ENCODE data around the gene NPEPPS. TPM values are rescaled to one million over a fixed set of nuclear protein-coding genes. Genes with fewer than 3 reads are reported as not detected.
"Not testable (repeated sequence)": the region's sequence is repeated elsewhere in the genome, so short reads cannot be mapped to it uniquely, and the experiment has no call there.

NPEPPS gene
- total RNA-seq, 1 experiment from 2014 or later = 117 TPM

DNA sequence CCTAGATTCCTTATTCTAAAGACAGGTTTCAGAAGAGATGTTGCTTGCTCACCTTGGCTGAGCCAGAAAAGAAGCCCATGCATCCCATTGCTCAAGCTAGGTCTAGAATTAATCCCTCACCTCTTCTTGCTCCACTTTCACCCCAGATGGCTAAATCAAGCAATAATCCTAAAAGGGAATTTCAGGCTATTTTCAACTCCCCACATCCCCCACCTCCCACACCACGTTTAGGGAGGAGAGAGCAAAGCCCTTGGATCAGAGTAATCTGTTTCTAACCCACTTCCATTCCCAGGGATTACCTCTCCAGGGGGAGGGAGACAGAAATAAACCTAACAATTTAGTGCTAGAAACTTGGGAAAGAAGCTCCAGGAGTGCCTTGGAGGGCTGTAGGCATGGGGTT, 31.8 kb upstream of the NPEPPS start:
- not testable (repeated sequence) for H3K4ac ChIP-seq (ENCODE audit: low read depth, low read length); H4K91ac ChIP-seq (ENCODE audit: insufficient read length, low read depth, low read length); H3K27ac Mint-ChIP-seq; H3K9ac ChIP-seq (ENCODE audit: extremely low read depth, insufficient read length, low read length); H3K27me3 ChIP-seq (ENCODE audit: insufficient read depth, low read length); H2AK5ac ChIP-seq (ENCODE audit: insufficient read length, low read length); H4K20me1 ChIP-seq (ENCODE audit: control insufficient read depth, insufficient read depth, insufficient read length); H2BK20ac ChIP-seq (ENCODE audit: low read depth, low read length, poor library complexity, severe bottlenecking); H3K23ac ChIP-seq (ENCODE audit: insufficient read length, low read depth, low read length); H4K5ac ChIP-seq (ENCODE audit: insufficient read length, low read depth, low read length); H3K56ac ChIP-seq (ENCODE audit: insufficient read length, low read depth, low read length); H3T11ph ChIP-seq (ENCODE audit: low read length); H3K36me3 Mint-ChIP-seq (ENCODE audit: insufficient read depth in 1 of 3, low read depth in 3 of 3); H3K27me3 Mint-ChIP-seq (ENCODE audit: low read depth); H3K79me2 ChIP-seq (ENCODE audit: insufficient read depth, low read length); H3K9me3 ChIP-seq (ENCODE audit: control insufficient read depth, low read depth, low read length); H3K18ac ChIP-seq (ENCODE audit: insufficient read length, low read depth, low read length); H2AFZ ChIP-seq (ENCODE audit: low read length); DNase-seq; H3K4me1 ChIP-seq (ENCODE audit: insufficient read depth, low read length); H3K23me2 ChIP-seq (ENCODE audit: insufficient read length, low read depth, low read length, poor library complexity, severe bottlenecking); H2BK5ac ChIP-seq (ENCODE audit: insufficient read length, low read length); H3K14ac ChIP-seq (ENCODE audit: insufficient read depth, low read length); H3K4me2 ChIP-seq (ENCODE audit: insufficient read depth, insufficient read length, low read length); H3K4me1 Mint-ChIP-seq; H2BK15ac ChIP-seq (ENCODE audit: low read depth, low read length); H3K79me1 ChIP-seq (ENCODE audit: insufficient read depth, low read depth, low read length, poor library complexity, severe bottlenecking); H3K9me3 Mint-ChIP-seq; H3K4me3 Mint-ChIP-seq; H2BK12ac ChIP-seq (ENCODE audit: insufficient read length, low read depth, low read length); H3K27ac ChIP-seq (ENCODE audit: insufficient read length, low read depth, low read length); H2BK120ac ChIP-seq (ENCODE audit: low read depth, low read length, poor library complexity, severe bottlenecking); H4K8ac ChIP-seq (replicated peaks; ENCODE audit: insufficient read length, low read depth, low read length)
- WGBS (ENCODE audit: extremely low coverage, insufficient read length, low lambda C conversion rate) = no CpG with 5 or more reads among the region's 1 CpG

DNA sequence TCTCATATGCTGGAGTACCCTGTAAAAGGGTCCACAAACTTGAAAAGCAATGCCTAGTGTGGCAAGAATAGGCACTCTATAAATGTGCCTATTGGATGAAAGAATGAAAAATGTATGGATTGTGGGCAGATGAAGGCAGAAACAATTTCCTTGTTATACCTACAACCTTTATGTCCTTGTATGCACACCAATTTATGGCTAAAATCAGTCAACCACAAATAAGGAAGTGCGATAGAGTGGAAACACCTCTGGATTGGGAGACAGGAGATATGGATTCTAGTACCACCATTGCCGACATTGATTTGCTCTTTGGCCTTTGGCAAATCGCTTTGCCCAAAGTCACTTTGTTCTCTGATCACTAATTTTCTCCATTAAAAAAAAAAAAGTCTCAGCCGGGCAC, 31.4 kb upstream of the NPEPPS start:
- not testable (repeated sequence) for H3K9ac ChIP-seq (ENCODE audit: extremely low read depth, insufficient read length, low read length); H3K27ac Mint-ChIP-seq; H3K9me3 Mint-ChIP-seq; H3K79me1 ChIP-seq (ENCODE audit: insufficient read depth, low read depth, low read length, poor library complexity, severe bottlenecking); H3K79me2 ChIP-seq (ENCODE audit: insufficient read depth, low read length); H4K20me1 ChIP-seq (ENCODE audit: control insufficient read depth, insufficient read depth, insufficient read length); H3K27me3 ChIP-seq (ENCODE audit: insufficient read depth, low read length); H3K4ac ChIP-seq (ENCODE audit: low read depth, low read length); H3K14ac ChIP-seq (ENCODE audit: insufficient read depth, low read length); H3K9me3 ChIP-seq (ENCODE audit: control insufficient read depth, low read depth, low read length); H3K4me2 ChIP-seq (ENCODE audit: insufficient read depth, insufficient read length, low read length); H3K36me3 Mint-ChIP-seq (ENCODE audit: insufficient read depth in 1 of 3, low read depth in 3 of 3); H2AFZ ChIP-seq (ENCODE audit: low read length); H2BK12ac ChIP-seq (ENCODE audit: insufficient read length, low read depth, low read length); DNase-seq; H3K4me1 Mint-ChIP-seq; H2AK5ac ChIP-seq (ENCODE audit: insufficient read length, low read length); H2BK120ac ChIP-seq (ENCODE audit: low read depth, low read length, poor library complexity, severe bottlenecking); H2BK5ac ChIP-seq (ENCODE audit: insufficient read length, low read length); H2BK15ac ChIP-seq (ENCODE audit: low read depth, low read length); H3K27me3 Mint-ChIP-seq (ENCODE audit: low read depth); H3K18ac ChIP-seq (ENCODE audit: insufficient read length, low read depth, low read length); H3K23me2 ChIP-seq (ENCODE audit: insufficient read length, low read depth, low read length, poor library complexity, severe bottlenecking); H3K4me1 ChIP-seq (ENCODE audit: insufficient read depth, low read length); H4K8ac ChIP-seq (replicated peaks; ENCODE audit: insufficient read length, low read depth, low read length); H4K91ac ChIP-seq (ENCODE audit: insufficient read length, low read depth, low read length); H3K23ac ChIP-seq (ENCODE audit: insufficient read length, low read depth, low read length); H3K4me3 Mint-ChIP-seq; H3K27ac ChIP-seq (ENCODE audit: insufficient read length, low read depth, low read length); H3K56ac ChIP-seq (ENCODE audit: insufficient read length, low read depth, low read length); H4K5ac ChIP-seq (ENCODE audit: insufficient read length, low read depth, low read length); H2BK20ac ChIP-seq (ENCODE audit: low read depth, low read length, poor library complexity, severe bottlenecking); H3T11ph ChIP-seq (ENCODE audit: low read length)
- no CpG with 5 or more reads among the region's 4 CpGs for WGBS (ENCODE audit: extremely low coverage, insufficient read length, low lambda C conversion rate)
